Endothelial cell (in vitro differentiated cells): ENCODE measurements around the gene OR12D1. TPM values are rescaled to one million over a fixed set of nuclear protein-coding genes. Genes with fewer than 3 reads are reported as not detected.

Experiments
- DNase-seq: peaks from one replicate; pipeline ENCODE4 v3.0.0; 2021; ENCODE audit warnings: low spot score
- H3K27ac Mint-ChIP-seq: one replicate; pipeline ENCODE4 v1.8.0; 2021; ENCODE audit warnings: mixed read lengths, inconsistent platforms; ENCODE audit not compliant: unreplicated experiment
- H3K27me3 Mint-ChIP-seq: one replicate; pipeline ENCODE4 v1.8.0; 2021; ENCODE audit warnings: mild to moderate bottlenecking, moderate library complexity, mixed read lengths, inconsistent platforms; ENCODE audit not compliant: unreplicated experiment
- H3K36me3 Mint-ChIP-seq: one replicate; pipeline ENCODE4 v1.8.0; 2021; ENCODE audit warnings: mild to moderate bottlenecking, low read depth, mixed read lengths, inconsistent platforms; ENCODE audit not compliant: unreplicated experiment
- H3K4me1 Mint-ChIP-seq: one replicate; pipeline ENCODE4 v1.8.0; 2021; ENCODE audit warnings: mild to moderate bottlenecking, mixed read lengths, inconsistent platforms; ENCODE audit not compliant: unreplicated experiment
- H3K4me3 Mint-ChIP-seq: one replicate; pipeline ENCODE4 v1.8.0; 2021; ENCODE audit warnings: mild to moderate bottlenecking, mixed read lengths, inconsistent platforms; ENCODE audit not compliant: unreplicated experiment
- H3K9me3 Mint-ChIP-seq: one replicate; pipeline ENCODE4 v1.8.0; 2021; ENCODE audit warnings: mixed read lengths, inconsistent platforms; ENCODE audit not compliant: unreplicated experiment
- total RNA-seq: library from RNA; stranded (reverse); fragmentation: NEBNext Ultra II Directional; extraction: Animal tissue kit (Norgen Biotek cat#: 25700); gene quantifications from one replicate; pipeline ENCODE4 v1.2.1, GENCODE V29; 2021; ENCODE audit not compliant: unreplicated experiment
- TF ChIP-seq, protein P1 (sequence below): fragments of 200-600 bp; sonication (generic); IDR thresholded peaks from one replicate; pipeline ENCODE4 v1.5.0; 2021; ENCODE audit warnings: antibody characterized with exemption; ENCODE audit not compliant: unreplicated experiment

The OR12D1 gene
- total RNA-seq, 1 donor from 2014 or later, result not detected

DNA sequence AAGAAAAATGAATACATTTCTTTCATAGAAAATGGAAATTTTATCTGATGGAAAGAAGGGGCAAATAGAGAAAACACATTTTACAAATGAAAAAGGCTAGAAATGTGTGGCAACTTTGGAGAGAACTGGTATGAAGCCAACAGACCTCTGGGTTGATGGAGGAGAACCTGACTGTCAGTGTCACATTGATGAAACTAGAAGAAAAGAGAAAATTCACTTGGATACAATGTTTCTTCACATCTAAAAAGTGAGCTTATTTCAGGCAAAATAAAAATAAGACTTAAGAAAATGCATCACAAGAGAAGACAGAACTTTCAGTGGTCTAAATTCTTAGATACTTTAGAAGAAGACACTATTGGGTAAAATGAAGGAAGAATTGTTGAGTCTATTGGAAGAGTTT lies 19.4 kb upstream of the OR12D1 start, which contains the start of gene OR12D2:
Gene OR12D2 (plus strand): TSS at position 301 of the 400 bp plus-strand sequence. CDS start 1,069 bp downstream, outside the sequence.
- Mint-ChIP-seq H3K4me3 (no peak within 1 kb of the TSS), H3K27ac (no peak within 1 kb of the TSS), H3K36me3 (peaks cover 2% of the 10 kb centered on the region), H3K4me1 (no peaks in the 10 kb centered on the region), H3K9me3 (no peaks in the 10 kb centered on the region), H3K27me3 (peaks cover 2% of the 10 kb centered on the region)
- no peak for DNase-seq
- TF ChIP-seq, protein P1, sequence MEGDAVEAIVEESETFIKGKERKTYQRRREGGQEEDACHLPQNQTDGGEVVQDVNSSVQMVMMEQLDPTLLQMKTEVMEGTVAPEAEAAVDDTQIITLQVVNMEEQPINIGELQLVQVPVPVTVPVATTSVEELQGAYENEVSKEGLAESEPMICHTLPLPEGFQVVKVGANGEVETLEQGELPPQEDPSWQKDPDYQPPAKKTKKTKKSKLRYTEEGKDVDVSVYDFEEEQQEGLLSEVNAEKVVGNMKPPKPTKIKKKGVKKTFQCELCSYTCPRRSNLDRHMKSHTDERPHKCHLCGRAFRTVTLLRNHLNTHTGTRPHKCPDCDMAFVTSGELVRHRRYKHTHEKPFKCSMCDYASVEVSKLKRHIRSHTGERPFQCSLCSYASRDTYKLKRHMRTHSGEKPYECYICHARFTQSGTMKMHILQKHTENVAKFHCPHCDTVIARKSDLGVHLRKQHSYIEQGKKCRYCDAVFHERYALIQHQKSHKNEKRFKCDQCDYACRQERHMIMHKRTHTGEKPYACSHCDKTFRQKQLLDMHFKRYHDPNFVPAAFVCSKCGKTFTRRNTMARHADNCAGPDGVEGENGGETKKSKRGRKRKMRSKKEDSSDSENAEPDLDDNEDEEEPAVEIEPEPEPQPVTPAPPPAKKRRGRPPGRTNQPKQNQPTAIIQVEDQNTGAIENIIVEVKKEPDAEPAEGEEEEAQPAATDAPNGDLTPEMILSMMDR, result no peak

DNA sequence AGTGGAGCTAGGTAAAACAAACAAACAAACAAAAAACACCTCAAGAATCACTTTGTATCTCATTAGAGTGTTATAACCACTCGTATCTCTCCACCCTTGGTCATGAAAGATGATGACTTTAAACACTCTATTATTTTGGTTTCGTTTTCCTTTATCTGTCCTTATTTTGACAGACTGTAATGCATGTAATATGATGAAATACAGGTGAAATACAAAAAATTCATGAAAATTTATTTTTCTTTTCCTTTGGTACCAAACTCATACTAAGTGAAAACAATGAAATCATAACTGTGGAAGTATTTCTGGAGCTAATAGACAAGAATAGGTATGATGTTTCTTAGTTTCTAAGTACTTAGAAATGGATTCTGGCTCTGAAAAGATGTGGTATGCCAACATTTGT lies 15.2 kb upstream of the OR12D1 start:
- Mint-ChIP-seq H3K4me1 (no peaks in the 10 kb centered on the region), H3K27ac (no peak overlapping the region), H3K27me3 (no peaks in the 10 kb centered on the region), H3K4me3 (no peak overlapping the region), H3K36me3 (no peaks in the 10 kb centered on the region), H3K9me3 (no peaks in the 10 kb centered on the region)
- DNase-seq, result no peak
- TF ChIP-seq, protein P1, result no peak

DNA sequence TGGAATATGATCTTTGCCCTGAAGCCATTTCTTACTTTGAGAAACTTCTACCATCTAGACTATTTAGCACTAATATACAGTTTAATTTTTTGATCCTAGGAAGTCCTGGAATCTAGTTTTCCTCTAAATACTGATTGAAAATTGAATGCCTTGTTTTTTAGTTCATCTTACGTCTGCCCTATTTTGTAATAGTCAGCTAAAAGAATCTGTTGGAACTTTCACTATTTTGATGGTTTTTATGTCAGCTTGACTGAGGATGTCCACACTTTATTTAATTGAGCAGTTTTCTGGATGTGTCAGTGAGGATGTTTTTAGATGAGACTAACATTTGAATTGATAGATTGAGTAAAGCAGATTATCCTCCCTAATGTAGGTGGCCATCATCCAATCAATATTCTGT lies 10.9 kb upstream of the OR12D1 start:
- no peaks in the 10 kb centered on the region for H3K9me3 Mint-ChIP-seq
- H3K27ac Mint-ChIP-seq, result no peak overlapping the region
- no peaks in the 10 kb centered on the region for H3K4me1 Mint-ChIP-seq
- H3K4me3 Mint-ChIP-seq, result no peak overlapping the region
- H3K36me3 Mint-ChIP-seq, result no peaks in the 10 kb centered on the region
- H3K27me3 Mint-ChIP-seq, result no peaks in the 10 kb centered on the region
- no peak for DNase-seq
- TF ChIP-seq, protein P1, result no peak

DNA sequence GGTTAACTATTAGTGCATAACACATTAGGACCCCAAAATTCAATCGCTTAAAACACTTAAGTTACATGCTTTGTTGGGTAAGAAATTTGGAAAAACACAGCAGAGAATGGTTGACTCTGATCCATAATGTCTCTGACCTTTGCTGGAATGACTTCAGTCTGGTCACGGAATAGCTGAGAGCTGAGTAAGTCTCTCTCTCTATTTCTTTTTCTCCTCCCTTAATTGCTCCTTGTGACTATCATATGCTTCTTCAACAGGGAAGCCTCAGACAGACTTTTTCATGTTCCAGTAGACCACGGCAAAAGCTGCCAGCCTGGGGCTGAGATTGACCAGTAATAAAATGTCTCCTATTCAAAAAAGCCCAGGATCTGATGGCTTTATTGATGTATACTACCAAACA lies 4.8 kb downstream of the OR12D1 start:
- Mint-ChIP-seq H3K36me3 (no peaks in the 10 kb centered on the region), H3K9me3 (no peaks in the 10 kb centered on the region)

DNA sequence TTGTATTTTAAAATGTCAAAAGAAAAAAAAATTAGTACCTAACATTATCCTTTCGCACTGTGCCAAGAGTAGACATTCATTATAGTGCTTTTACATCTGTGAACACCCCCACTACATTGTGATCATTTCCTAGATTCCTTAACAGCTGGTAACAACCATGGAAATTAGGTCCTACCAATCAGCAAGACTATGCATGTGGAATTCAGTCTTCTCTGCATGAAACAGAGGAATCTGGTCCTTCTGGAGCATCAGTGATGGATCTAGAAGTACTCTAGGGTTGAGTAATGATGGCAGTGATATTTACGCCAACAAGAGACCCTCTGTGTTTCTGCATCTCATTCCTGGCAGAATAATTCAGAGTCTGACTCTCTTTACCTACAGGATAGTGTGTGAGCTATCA lies 9.4 kb downstream of the OR12D1 start:
- no peak overlapping the region for H3K27ac Mint-ChIP-seq
- H3K9me3 Mint-ChIP-seq, result no peaks in the 10 kb centered on the region
- no peak for DNase-seq
- no peaks in the 10 kb centered on the region for H3K27me3 Mint-ChIP-seq
- H3K4me3 Mint-ChIP-seq, result no peak overlapping the region
- H3K36me3 Mint-ChIP-seq, result no peaks in the 10 kb centered on the region
- TF ChIP-seq, protein P1, result no peak
- H3K4me1 Mint-ChIP-seq, result no peaks in the 10 kb centered on the region

More for the DNA sequence above, 4.8 kb downstream of the OR12D1 start:
- H3K27me3 Mint-ChIP-seq, result no peaks in the 10 kb centered on the region
- H3K4me3 Mint-ChIP-seq, result no peak overlapping the region
- H3K27ac Mint-ChIP-seq, result no peak overlapping the region
- no peak for DNase-seq
- H3K4me1 Mint-ChIP-seq, result peaks cover under 1% of the 10 kb centered on the region
- TF ChIP-seq, protein P1, result no peak
